Measurements from ENCODE around the gene DUOX1.

DNA sequence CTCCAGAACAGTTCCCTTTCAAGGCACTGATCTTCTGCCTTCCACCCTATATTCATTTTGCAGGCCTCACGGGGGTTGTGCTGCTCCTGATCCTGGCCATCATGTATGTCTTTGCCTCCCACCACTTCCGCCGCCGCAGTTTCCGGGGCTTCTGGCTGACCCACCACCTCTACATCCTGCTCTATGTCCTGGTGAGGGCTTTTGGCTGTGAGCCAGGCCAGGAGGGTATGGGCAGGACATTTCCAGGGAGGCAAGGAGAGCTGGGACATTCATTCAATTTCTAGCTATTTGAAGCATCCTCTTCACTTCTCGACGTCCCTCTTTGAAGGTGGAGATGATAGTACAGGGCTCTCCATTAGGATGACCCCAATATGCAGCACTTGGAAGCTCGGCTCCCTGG, 25.9 kb downstream of the DUOX1 start:
- TF ChIP-seq POLR2A (IDR thresholded peaks at IDR 0.05): no peak
- TF ChIP-seq POLR2AphosphoS5 (IDR thresholded peaks at IDR 0.05; ENCODE audit: insufficient read depth in 1 of 2, low read depth in 1 of 2): no peak
- TF ChIP-seq CTCF (IDR thresholded peaks at IDR 0.05): no peak
